VCaP (cell line): ENCODE results near the gene GCSAML.
"Not testable (repeated sequence)": the region's sequence is repeated elsewhere in the genome, so short reads cannot be mapped to it uniquely, and the experiment has no call there.

Experiments
- H3K27ac ChIP-seq: fragments of 450-650 bp; 2 replicates; pipeline ENCODE4 v1.5.1; 2017
- CTCF ChIP-seq: fragments of 450-650 bp; conservative IDR thresholded peaks from 2 replicates; pipeline ENCODE4 v1.5.1; 2017; ENCODE audit warnings: mild to moderate bottlenecking, moderate library complexity

The GCSAML gene

GRCh38 chr1:247548769-247549182, at the start of gene GCSAML:
TSS of gene GCSAML (plus strand) at chr1:247549134. CDS start at chr1:247549192, 58 bp downstream.
- no peak within 1 kb of the TSS for H3K27ac ChIP-seq
- TF ChIP-seq CTCF: no peak

GRCh38 chr1:247500865-247501264, 48.1 kb upstream of the GCSAML start:
- no peak overlapping the region for H3K27ac ChIP-seq
- TF ChIP-seq CTCF: no peak

- no peak for TF ChIP-seq CTCF
- H3K27ac ChIP-seq: no peak overlapping the region
Observed at GRCh38 chr1:247506831-247507230, 42.1 kb upstream of the GCSAML start.

GRCh38 chr1:247517795-247518612, 30.9 kb upstream of the GCSAML start:
- H3K27ac ChIP-seq: no peak overlapping the region
- TF ChIP-seq CTCF: no peak

- TF ChIP-seq CTCF: no peak
- H3K27ac ChIP-seq: no peak overlapping the region
Observed at GRCh38 chr1:247518613-247518891, 30.4 kb upstream of the GCSAML start.

- not testable (repeated sequence) for H3K27ac ChIP-seq
Observed at GRCh38 chr1:247521886-247522285, 27.0 kb upstream of the GCSAML start.

GRCh38 chr1:247528812-247529474, 20.0 kb upstream of the GCSAML start:
- no peak overlapping the region for H3K27ac ChIP-seq
- TF ChIP-seq CTCF: no peak

GRCh38 chr1:247529771-247530355, 19.1 kb upstream of the GCSAML start:
- no peak overlapping the region for H3K27ac ChIP-seq
- no peak for TF ChIP-seq CTCF
